RPMI7951 (cell line): ENCODE data around the gene CDKN2B. TPM values are rescaled to one million over a fixed set of nuclear protein-coding genes. Genes with fewer than 3 reads are reported as not detected.
"Not testable (repeated sequence)": the region's sequence is repeated elsewhere in the genome, so short reads cannot be mapped to it uniquely, and the experiment has no call there.

Source experiments
- DNase-seq: peaks from one replicate; pipeline ENCODE4 v3.0.0-alpha.2; 2012; ENCODE audit warnings: low read depth
- total RNA-seq: library from RNA; depleted of rRNA; stranded (reverse); fragments of >200 nt; shearing (Covaris generic); gene quantifications from 2 replicates; pipeline ENCODE4 v1.2.3, GENCODE V29; 2014; rRNA removed

The CDKN2B gene
- total RNA-seq, 1 experiment from 2014 or later: 9.5 TPM

DNA sequence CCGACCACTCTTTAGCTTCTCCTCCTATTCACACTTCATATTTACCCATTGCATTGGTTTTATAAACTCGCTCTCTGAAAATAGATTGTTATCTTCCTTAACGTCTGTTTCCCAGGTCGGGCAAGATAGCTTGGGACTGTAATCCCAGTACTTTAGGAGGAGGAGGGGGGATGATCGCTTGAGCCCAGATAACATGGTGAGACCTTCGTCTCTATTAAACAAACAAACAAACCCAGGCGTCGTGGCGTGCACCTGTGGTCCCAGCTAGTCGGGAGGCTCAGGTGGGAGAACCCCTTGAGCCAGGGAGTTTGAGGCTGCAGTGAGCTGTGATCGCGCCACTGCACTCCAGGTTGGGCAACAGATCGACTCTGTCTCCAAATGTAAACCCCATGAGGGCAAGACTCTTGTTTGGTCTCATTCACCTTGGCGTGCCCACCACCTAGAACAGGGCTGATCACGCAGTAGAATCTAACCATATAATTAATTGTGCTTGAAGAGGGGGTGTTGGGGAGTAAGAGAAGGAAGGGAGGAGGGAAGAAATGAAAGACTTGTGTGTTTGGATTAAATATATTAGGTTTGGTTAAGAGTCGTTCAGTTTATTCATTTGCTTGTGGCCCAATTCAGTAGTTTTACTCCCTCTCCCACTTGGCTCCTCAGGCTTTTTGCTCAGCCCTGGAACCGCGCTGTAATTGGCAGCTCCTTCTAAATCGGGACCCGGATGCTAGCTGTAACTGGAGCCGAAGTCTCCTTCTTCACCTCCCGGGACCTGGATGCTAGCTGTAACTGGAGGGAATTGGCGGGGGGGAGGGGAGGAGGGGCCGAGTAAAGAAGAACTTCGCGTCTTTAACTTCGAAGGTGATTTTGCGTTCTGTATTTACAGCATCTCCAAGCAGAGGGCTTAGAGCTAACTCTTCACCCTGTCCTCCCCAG, 39.8 kb downstream of the CDKN2B start:
- DNase-seq: no peak

DNA sequence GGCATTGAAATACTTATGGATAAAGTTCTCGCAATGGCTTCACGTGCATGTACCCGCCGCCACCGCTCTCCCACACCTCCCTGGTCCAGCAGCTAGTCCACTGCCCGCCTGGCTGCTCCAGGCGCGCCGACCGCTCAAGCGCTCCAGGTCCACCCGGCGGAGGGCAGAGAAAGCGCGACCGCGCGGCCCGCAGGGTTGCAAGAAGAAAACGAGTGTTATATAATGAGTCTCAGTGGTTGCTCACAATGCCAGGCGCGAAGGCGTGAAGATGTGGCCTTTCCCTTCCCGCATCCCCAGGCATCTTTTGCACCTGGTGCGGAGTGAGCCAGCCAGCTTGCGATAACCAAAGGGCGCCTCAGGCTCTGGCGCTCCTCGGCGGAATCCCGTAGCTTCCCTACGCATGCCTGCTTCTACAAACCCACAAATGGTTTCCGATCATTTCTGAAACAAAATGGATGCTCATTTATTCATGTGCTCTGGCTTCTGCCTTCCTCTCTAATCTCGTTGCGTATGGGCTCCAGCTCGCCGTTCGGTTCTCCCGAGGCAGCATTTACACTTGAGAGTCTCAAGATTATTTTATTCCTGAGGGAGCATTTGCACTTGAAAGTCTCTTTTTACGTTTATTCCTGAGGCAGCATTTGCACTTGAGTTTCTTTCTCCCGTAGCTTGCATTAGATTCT, 40.6 kb downstream of the CDKN2B start:
- DNase-seq: no peak

DNA sequence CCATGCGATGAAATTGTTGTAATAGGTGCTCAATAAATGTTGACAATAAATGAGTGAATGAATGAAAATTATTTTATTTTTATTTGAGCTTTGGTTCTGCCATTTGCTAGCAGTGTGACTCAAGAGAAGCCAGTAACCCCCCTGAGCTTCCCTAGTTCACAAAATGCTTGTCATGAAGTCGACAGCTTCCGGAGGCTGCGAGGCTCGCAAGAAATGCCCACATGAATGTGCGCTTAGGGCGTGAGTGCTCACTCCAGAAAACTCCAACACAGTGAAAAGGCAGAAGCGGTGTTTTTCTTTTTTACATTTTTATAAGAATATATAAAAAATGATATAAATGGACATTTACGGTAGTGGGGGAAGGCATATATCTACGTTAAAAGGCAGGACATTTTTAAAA, 41.4 kb downstream of the CDKN2B start:
- no peak for DNase-seq

DNA sequence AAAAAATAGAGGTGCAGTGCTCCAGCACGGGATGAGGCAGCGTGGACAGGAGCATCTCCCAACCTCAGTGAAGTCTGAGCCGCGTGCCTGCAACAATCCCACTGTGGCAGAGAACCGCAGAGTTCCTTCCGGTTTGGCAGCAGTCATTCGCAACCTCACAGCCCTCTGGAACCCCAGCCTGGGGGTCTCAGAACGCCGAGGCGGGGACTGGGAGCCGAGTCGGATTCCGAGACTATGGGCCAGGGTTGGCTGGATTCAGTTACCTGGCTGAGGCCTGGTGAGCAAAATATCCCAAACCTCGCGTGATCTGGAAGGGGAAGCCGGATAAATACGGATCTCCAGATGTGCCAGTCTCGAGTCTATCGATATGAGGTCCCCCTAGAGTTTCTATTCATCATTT, 41.9 kb downstream of the CDKN2B start:
- no peak for DNase-seq

DNA sequence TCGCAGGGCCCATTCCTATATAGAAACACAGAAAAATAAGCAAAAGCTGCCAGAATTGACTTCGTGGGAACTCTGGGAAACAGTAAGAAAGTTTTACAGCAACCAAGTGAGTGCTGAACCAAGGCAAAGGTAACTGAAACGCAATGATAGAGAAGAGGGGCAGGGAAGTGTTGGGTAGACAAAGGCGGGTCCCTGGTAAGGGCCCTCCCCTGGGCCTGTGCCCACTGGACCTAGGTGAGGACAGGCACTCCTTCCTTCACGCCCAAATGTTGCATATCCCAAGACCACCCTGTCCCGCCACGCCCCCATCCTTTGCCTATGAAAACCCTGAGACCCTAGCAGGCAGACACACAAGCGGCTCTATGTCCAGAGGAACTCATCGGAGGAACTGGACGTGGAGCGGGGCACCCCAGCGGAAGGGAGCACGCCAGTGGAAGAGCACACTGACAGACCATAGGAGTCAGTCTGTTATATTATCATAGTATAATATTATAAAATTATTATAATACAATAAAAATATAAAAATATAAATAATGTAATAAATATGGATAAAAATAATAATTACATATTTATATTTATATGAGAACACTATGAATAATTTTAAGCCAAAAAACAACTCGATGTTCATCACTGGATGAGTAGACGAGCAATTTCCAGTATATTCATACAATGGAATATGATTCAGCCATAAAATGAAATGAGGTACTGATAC, 42.8 kb downstream of the CDKN2B start:
- DNase-seq: no peak

DNA sequence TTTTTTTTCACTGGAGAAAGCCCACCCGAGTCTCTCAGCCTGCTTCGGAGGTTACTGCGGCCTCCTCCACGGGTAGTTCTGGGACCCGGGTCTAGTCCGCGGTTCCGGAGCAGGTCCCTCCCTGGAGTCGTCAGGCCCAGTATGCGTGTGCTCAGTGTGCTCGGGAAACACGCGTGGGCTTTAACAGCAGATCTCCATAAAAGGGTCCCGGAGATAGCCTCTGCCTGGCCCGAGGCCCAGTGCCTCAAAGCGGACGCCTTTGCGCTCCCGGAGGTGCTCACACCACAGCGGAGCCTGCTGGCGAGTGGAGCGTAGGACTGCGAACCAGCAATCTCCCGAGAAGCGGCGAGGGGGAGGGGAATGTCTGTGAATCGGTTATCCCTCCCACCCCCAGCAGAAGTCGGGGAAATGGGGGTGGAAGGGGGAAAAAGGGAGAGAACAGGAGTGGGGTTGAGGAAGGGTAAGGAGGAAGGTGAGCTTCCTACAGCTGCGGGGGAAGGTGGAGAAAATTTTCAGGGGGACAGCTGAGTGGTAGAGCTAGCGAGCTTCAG, 43.6 kb downstream of the CDKN2B start:
- DNase-seq: no peak

DNA sequence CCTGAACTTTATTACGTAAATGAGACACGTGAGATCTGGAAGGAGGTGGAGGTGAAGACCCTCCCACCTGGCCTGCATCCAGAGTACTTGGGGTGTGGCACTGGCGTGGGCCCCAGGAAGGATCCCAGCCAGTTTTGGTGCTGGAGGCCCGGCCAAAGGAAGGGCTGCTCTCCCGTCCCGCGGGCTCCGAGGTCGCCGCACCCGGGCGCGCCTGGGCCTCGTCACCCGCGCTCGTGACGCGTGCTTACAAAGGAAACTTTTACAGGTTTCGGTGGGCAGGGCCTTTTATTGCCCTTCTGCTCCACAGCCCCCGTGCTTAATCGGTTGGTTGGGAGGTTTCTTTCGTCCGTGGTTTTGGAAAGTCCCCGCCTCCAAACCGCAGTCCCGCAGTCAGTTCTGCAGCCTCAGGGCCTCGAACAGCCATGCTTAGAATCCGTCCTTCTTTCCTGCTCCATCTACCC, 44.1 kb downstream of the CDKN2B start:
- DNase-seq: no peak

DNA sequence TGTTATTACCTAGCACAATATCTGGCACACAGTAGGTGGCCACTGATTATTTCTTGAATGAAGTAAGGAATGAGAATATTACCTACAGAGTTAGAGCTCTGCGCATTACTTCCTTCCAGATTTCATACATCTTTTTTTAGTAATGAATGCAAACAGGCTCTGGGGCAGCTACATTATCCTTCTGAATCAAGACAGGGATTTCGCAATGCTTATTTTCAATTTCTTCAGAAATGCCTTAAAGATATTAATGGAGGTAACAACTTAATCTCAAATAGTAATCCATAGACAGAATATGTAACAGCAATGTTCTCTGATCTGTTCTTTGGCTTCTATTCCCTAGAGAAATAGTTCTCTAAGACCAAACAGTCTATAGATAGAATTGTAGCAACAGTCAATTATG, 47.5 kb downstream of the CDKN2B start:
- no peak for DNase-seq

DNA sequence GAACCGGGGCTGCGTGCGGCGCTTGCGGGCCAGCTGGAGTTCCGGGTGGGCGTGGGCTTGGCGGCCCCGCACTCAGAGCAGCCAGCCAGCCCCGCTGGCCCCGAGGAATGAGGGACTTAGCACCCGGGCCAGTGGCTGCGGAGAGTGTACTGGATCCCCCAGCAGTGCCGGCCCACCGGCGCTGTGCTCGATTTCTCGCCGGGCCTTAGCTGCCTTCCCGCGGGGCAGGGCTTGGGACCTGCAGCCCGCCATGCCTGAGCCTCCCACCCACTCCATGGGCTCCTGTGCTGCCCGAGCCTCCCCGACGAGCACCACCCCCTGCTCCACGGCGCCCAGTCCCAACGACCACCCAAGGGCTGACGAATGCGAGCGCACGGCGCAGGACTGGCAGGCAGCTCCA, 49.8 kb downstream of the CDKN2B start:
- not testable (repeated sequence) for DNase-seq

DNA sequence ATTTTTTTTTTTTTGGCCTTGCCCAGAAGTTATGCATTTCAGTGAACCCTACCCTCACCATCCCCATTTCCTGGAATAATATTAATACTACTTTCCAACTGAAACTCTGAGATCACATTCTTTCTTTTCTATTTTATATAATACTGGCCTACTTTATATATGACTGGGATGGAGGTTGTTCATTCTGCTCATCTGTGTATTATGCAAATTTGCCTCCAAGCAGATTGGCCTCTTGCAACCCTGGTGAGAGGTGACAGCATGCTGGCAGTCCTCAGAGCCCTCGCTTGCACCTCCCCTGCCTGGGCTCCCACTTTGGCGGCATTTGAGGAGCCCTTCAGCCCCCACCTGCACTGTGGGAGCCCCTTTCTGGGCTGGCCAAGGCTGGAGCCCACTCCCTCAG, 50.3 kb downstream of the CDKN2B start:
- no peak for DNase-seq

Other genes starting within 250 kb of the CDKN2B start
- 25.7 and 34.0 TPM in 2 replicates for gene MTAP, start 206.7 kb downstream of the CDKN2B start, total RNA-seq
- gene CDKN2A, start 14.9 kb downstream of the CDKN2B start, total RNA-seq: 477 and 592 TPM in 2 replicates
- gene CDKN2B-AS1, start 14.5 kb downstream of the CDKN2B start, total RNA-seq: 7.0 and 7.7 TPM in 2 replicates